ENCODE measurements around the gene RFX4. TPM values are rescaled to one million over a fixed set of nuclear protein-coding genes. Genes with fewer than 3 reads are reported as not detected.

The RFX4 gene
- polyA plus RNA-seq, 1 donor (not counting 4 experiments of a cell fraction or from before 2014, with no cell fraction given): not detected

- FAIRE-seq: no peak
- dilution Hi-C loops (cut with MboI; ENCODE audit: extremely low pct_ligation_motif_present, low sequenced_read_pairs): no loop called here
- DNase-seq (ENCODE audit: low read depth, low spot score): no peak
Measured at GRCh38 chr12:106629797-106630659, 47.2 kb downstream of the RFX4 start.

GRCh38 chr12:106631150-106631549 lies 48.3 kb downstream of the RFX4 start:
- peaks cover 31% of the 10 kb centered on the region for H3K27me3 ChIP-seq (ENCODE audit: control insufficient read depth, extremely low read depth, insufficient read depth, low read length)
- H3K4me3 ChIP-seq (ENCODE audit: control insufficient read depth in 2 of 3, extremely low read depth in 1 of 3, insufficient read depth in 2 of 3, low read depth in 1 of 3, low read length in 3 of 3): no peak overlapping the region
- H2AFZ ChIP-seq (ENCODE audit: control insufficient read depth, low read length): no peak overlapping the region
- H3K27ac ChIP-seq (ENCODE audit: control insufficient read depth, insufficient read depth, low read length): no peak overlapping the region
- H3K4me2 ChIP-seq (ENCODE audit: control insufficient read depth, extremely low read depth, insufficient read depth, low read depth, low read length): no peak overlapping the region
- TF ChIP-seq EZH2 (IDR thresholded peaks at IDR 0.05; ENCODE audit: low read length): no peak
- no peak for TF ChIP-seq CTCF (optimal IDR thresholded peaks at IDR 0.05 in 1 of 3, IDR thresholded peaks at IDR 0.05 in 1 of 3, conservative IDR thresholded peaks at IDR 0.05 in 1 of 3; ENCODE audit: extremely low read depth in 1 of 3, insufficient read depth in 2 of 3, low read length in 3 of 3)
- no peaks in the 10 kb centered on the region for H3K36me3 ChIP-seq (ENCODE audit: control insufficient read depth in 2 of 2, extremely low read depth in 1 of 2, insufficient read depth in 2 of 2, low read length in 2 of 2)
- peaks cover 2% of the 10 kb centered on the region for H4K20me1 ChIP-seq (ENCODE audit: control insufficient read depth, extremely low read depth, insufficient read depth, low read length)
- FAIRE-seq: no peak
- H3K4me1 ChIP-seq (ENCODE audit: control insufficient read depth, extremely low read depth, insufficient read depth, low read length): peaks cover 3% of the 10 kb centered on the region
- no peaks in the 10 kb centered on the region for H3K79me2 ChIP-seq (ENCODE audit: control insufficient read depth, insufficient read depth, low read length)
- H3K9ac ChIP-seq (ENCODE audit: control insufficient read depth, extremely low read depth, insufficient read depth, low read length): no peak overlapping the region
- H3K9me1 ChIP-seq (ENCODE audit: control insufficient read depth, extremely low read depth, insufficient read depth, low read length): no peaks in the 10 kb centered on the region
- dilution Hi-C loops (cut with MboI; ENCODE audit: extremely low pct_ligation_motif_present, low sequenced_read_pairs): no loop called here
- no peaks in the 10 kb centered on the region for H3K9me3 ChIP-seq (ENCODE audit: control insufficient read depth, low read depth, low read length)
- no peak for DNase-seq (ENCODE audit: low read depth, low spot score)

More at GRCh38 chr12:106629797-106630659, 47.2 kb downstream of the RFX4 start:
- H3K36me3 ChIP-seq (ENCODE audit: control insufficient read depth in 2 of 2, extremely low read depth in 1 of 2, insufficient read depth in 2 of 2, low read length in 2 of 2): no peaks in the 10 kb centered on the region
- H2AFZ ChIP-seq (ENCODE audit: control insufficient read depth, low read length): no peak overlapping the region
- H3K79me2 ChIP-seq (ENCODE audit: control insufficient read depth, insufficient read depth, low read length): no peaks in the 10 kb centered on the region
- H3K4me1 ChIP-seq (ENCODE audit: control insufficient read depth, extremely low read depth, insufficient read depth, low read length): peaks cover 3% of the 10 kb centered on the region
- H4K20me1 ChIP-seq (ENCODE audit: control insufficient read depth, extremely low read depth, insufficient read depth, low read length): peaks cover 2% of the 10 kb centered on the region
- no peak overlapping the region for H3K9ac ChIP-seq (ENCODE audit: control insufficient read depth, extremely low read depth, insufficient read depth, low read length)
- H3K9me1 ChIP-seq (ENCODE audit: control insufficient read depth, extremely low read depth, insufficient read depth, low read length): no peaks in the 10 kb centered on the region
- no peak overlapping the region for H3K4me2 ChIP-seq (ENCODE audit: control insufficient read depth, extremely low read depth, insufficient read depth, low read depth, low read length)
- H3K27me3 ChIP-seq (ENCODE audit: control insufficient read depth, extremely low read depth, insufficient read depth, low read length): peaks cover 31% of the 10 kb centered on the region
- H3K9me3 ChIP-seq (ENCODE audit: control insufficient read depth, low read depth, low read length): no peaks in the 10 kb centered on the region
- TF ChIP-seq CTCF (optimal IDR thresholded peaks at IDR 0.05 in 1 of 3, IDR thresholded peaks at IDR 0.05 in 1 of 3, conservative IDR thresholded peaks at IDR 0.05 in 1 of 3; ENCODE audit: extremely low read depth in 1 of 3, insufficient read depth in 2 of 3, low read length in 3 of 3) (no peak), EZH2 (IDR thresholded peaks at IDR 0.05; ENCODE audit: low read length) (no peak)
- no peak overlapping the region for H3K27ac ChIP-seq (ENCODE audit: control insufficient read depth, insufficient read depth, low read length)
- no peak overlapping the region for H3K4me3 ChIP-seq (ENCODE audit: control insufficient read depth in 2 of 3, extremely low read depth in 1 of 3, insufficient read depth in 2 of 3, low read depth in 1 of 3, low read length in 3 of 3)

Measured in keratinocyte (primary cell).